GM12878 (cell line): ENCODE results near the gene FAM221B. TPM values are rescaled to one million over a fixed set of nuclear protein-coding genes. Genes with fewer than 3 reads are reported as not detected.

ENCODE experiments used
- ATAC-seq: fragments of 200-7000 bp; cut with Tn5 transposase; 3 replicates; pipeline ENCODE4 v1.9.1; 2020; ENCODE audit warnings: mild to moderate bottlenecking, moderate library complexity
- BruUV-seq: library from RNA; stranded (reverse); fragments of 400-500 nt; replicated peaks from 2 replicates; lab custom pipeline; 2021; lab: Mats Ljungman, UMichigan
- CTCF ChIA-PET: fragments of 300-600 bp; sonication (Branson Sonifier 250); formaldehyde crosslinking; extraction: SDS; loops from one replicate; lab custom pipeline; 2021; ENCODE audit warnings: inconsistent platforms; lab: Yijun Ruan, JAX
- POLR2A ChIA-PET: fragments of 350-600 bp; formaldehyde crosslinking; extraction: SDS; loops from one replicate; lab custom pipeline; 2021; ENCODE audit warnings: inconsistent platforms; lab: Charles Lee
- RAD21 ChIA-PET: fragments of 300-600 bp; sonication (Branson Sonifier 250); formaldehyde crosslinking; loops from one replicate; lab custom pipeline; 2023; ENCODE audit warnings: antibody characterized with exemption; ENCODE audit not compliant: unreplicated experiment; lab: Charles Lee
- SMC1A ChIA-PET: fragments of 300-600 bp; sonication (Branson Sonifier 250); formaldehyde crosslinking; loops from one replicate; lab custom pipeline; 2023; ENCODE audit not compliant: unreplicated experiment, uncharacterized antibody; lab: Charles Lee
- DNase-seq: peaks from one replicate; pipeline ENCODE4 v3.0.0-alpha.2; 2011; ENCODE audit warnings: low read depth, low spot score
- FAIRE-seq: peaks from 3 replicates; lab custom pipeline; 2011; peaks lifted over from hg19 to GRCh38; lab: Jason Lieb, UNC
- H2AFZ ChIP-seq: 2 replicates; pipeline ENCODE4 v1.6.0; 2011; ENCODE audit warnings: low read depth, low read length, control low read depth; ENCODE audit not compliant: control insufficient read depth
- H3K27ac ChIP-seq: 2 replicates; pipeline ENCODE4 v1.5.1; 2011; ENCODE audit warnings: control low read depth; ENCODE audit not compliant: control insufficient read depth, insufficient read depth
- H3K27me3 ChIP-seq, 2 experiments: replicated peaks in 1 of 2; 2 replicates each; pipeline versions ENCODE4 v1.6.0 to v1.6.1; 2011; ENCODE audit warnings: low read length in 1 of 2; ENCODE audit not compliant: control insufficient read depth in 2 of 2, insufficient read depth in 2 of 2
- H3K36me3 ChIP-seq, 2 experiments: 2 replicates each; pipeline ENCODE4 v1.5.1; 2011; ENCODE audit warnings: low read length in 1 of 2; ENCODE audit not compliant: control insufficient read depth in 2 of 2, insufficient read depth in 2 of 2
- H3K4me1 ChIP-seq: 2 replicates; pipeline ENCODE4 v1.6.1; 2011; ENCODE audit warnings: mild to moderate bottlenecking, low read length, moderate library complexity, mixed read lengths; ENCODE audit not compliant: control insufficient read depth, insufficient read depth
- H3K4me2 ChIP-seq: 2 replicates; pipeline ENCODE4 v1.6.0; 2011; ENCODE audit warnings: control low read depth; ENCODE audit not compliant: control insufficient read depth, insufficient read depth
- H3K4me3 ChIP-seq: fragments of 200-600 bp; sonication (generic); 2 replicates; pipeline ENCODE4 v1.5.1; 2016
- H3K79me2 ChIP-seq: 2 replicates; pipeline ENCODE4 v1.6.0; 2011; ENCODE audit warnings: low read length; ENCODE audit not compliant: control insufficient read depth, insufficient read depth
- H3K9ac ChIP-seq: 2 replicates; pipeline ENCODE4 v1.8.0; 2011; ENCODE audit warnings: low read length, control low read depth, mixed read lengths; ENCODE audit not compliant: control insufficient read depth, insufficient read depth
- H3K9me3 ChIP-seq: replicated peaks from 3 replicates; pipeline ENCODE4 v1.5.1; 2011; ENCODE audit warnings: mild to moderate bottlenecking, low read length; ENCODE audit not compliant: control insufficient read depth, insufficient read depth
- H4K20me1 ChIP-seq: 2 replicates; pipeline ENCODE4 v1.6.0; 2011; ENCODE audit not compliant: control insufficient read depth, insufficient read depth
- ATF7 ChIP-seq: fragments of 450-650 bp; IDR thresholded peaks from 2 replicates; pipeline ENCODE4 v1.6.1; 2016; ENCODE audit warnings: low read depth, mild to moderate bottlenecking
- CREB1 ChIP-seq: IDR thresholded peaks from 2 replicates; pipeline ENCODE4 v1.6.1; 2012; ENCODE audit warnings: low read depth, mild to moderate bottlenecking, inconsistent platforms
- CTCF ChIP-seq, 3 experiments: IDR thresholded peaks in 2 of 3; conservative IDR thresholded peaks in 1 of 3; 2 replicates each; pipeline ENCODE4 v1.5.1; 2011; ENCODE audit warnings: low read depth in 3 of 3, low read length in 3 of 3, mild to moderate bottlenecking in 3 of 3, control low read depth in 2 of 3, moderate library complexity in 2 of 3, inconsistent platforms in 1 of 3, mixed read lengths in 1 of 3; ENCODE audit not compliant: control insufficient read depth in 2 of 3, insufficient read depth in 1 of 3; ENCODE audit errors: extremely low read depth in 1 of 3
- GABPA ChIP-seq: IDR thresholded peaks from 2 replicates; pipeline ENCODE4 v1.6.1; 2014; ENCODE audit warnings: antibody characterized with exemption, low read depth, mild to moderate bottlenecking, inconsistent platforms
- HDGF ChIP-seq: fragments of 450-650 bp; IDR thresholded peaks from 2 replicates; pipeline ENCODE4 v1.6.1; 2016; ENCODE audit warnings: antibody characterized with exemption
- NR2C1 ChIP-seq: fragments of 450-650 bp; IDR thresholded peaks from 2 replicates; pipeline ENCODE4 v1.6.1; 2017; ENCODE audit warnings: antibody characterized with exemption, mild to moderate bottlenecking, moderate library complexity
- NR2F1 ChIP-seq: fragments of 450-650 bp; conservative IDR thresholded peaks from 2 replicates; pipeline ENCODE4 v1.6.1; 2017; ENCODE audit warnings: mild to moderate bottlenecking
- PBX3 ChIP-seq: IDR thresholded peaks from 2 replicates; pipeline ENCODE4 v1.6.1; 2011; ENCODE audit warnings: mild to moderate bottlenecking, low read depth, low read length, moderate library complexity; ENCODE audit not compliant: insufficient replicate concordance
- SMARCA5 ChIP-seq: fragments of 450-650 bp; IDR thresholded peaks from 2 replicates; pipeline ENCODE4 v1.6.1; 2017; ENCODE audit warnings: mild to moderate bottlenecking
- SMC3 ChIP-seq: IDR thresholded peaks from 2 replicates; pipeline ENCODE4 v1.6.1; 2011; ENCODE audit warnings: low read length, improper control_type of control experiment, borderline replicate concordance
- TCF12 ChIP-seq: IDR thresholded peaks from 2 replicates; pipeline ENCODE4 v1.6.1; 2011; ENCODE audit warnings: low read depth, mild to moderate bottlenecking, low read length
- TCF3 ChIP-seq: IDR thresholded peaks from 2 replicates; pipeline ENCODE4 v1.6.1; 2012; ENCODE audit warnings: low read depth, mild to moderate bottlenecking, low read length, borderline replicate concordance; ENCODE audit not compliant: insufficient read depth
- ZNF217 ChIP-seq: fragments of 450-650 bp; IDR thresholded peaks from 2 replicates; pipeline ENCODE4 v1.6.1; 2017; ENCODE audit warnings: antibody characterized with exemption, mild to moderate bottlenecking
- WGBS: methylation state at CpG from one replicate; pipeline ENCODE4 v1.1.6; 2016; ENCODE audit warnings: low lambda C conversion rate; ENCODE audit not compliant: insufficient replicate concordance, insufficient coverage; ENCODE audit errors: missing lambda C conversion rate; 5-methylcytosine and 5-hydroxymethylcytosine counted together
- in situ Hi-C: fragments of 300-500 bp; cut with MboI; formaldehyde crosslinking; loops from 9 replicates; pipeline ENCODE4 v1.14.3; 2018; ENCODE audit warnings: mixed read lengths
- intact Hi-C: fragments of 100-400 bp; cut with micrococcal nuclease; formaldehyde crosslinking; loops from one replicate; pipeline ENCODE4 v1.14.2; 2022; ENCODE audit not compliant: unreplicated experiment
- polyA plus RNA-seq, 11 experiments: library from polyadenylated mRNA; depleted of rRNA in 4 of 11; unstranded in 6 of 11; stranded (reverse) in 5 of 11; fragments of >200 nt; fragmentation: Nextera tagmentation in 4 of 11; fragmentation: Illumina TruSeq in 1 of 11; extraction: Ambion mirVana in 4 of 11; extraction: Trizol in 1 of 11; gene quantifications; 1 replicate in 1 of 11; 2 replicates in 10 of 11; pipeline versions ENCODE4 v1.2.1 to v1.2.3, GENCODE V29; 2011 to 2016; ENCODE audit warnings: inconsistent platforms in 2 of 11, missing spikeins in 2 of 11, low read depth in 1 of 11
- total RNA-seq, 4 experiments: library from RNA; depleted of rRNA in 3 of 4; stranded (reverse); fragments of >200 nt in 3 of 4; fragmentation: Illumina TruSeq in 1 of 4; extraction: Trizol in 1 of 4; gene quantifications; 2 replicates each; pipeline versions ENCODE4 v1.2.1 to v1.2.3, GENCODE V29; 2013 to 2021
- TF ChIP-seq, protein P1 (sequence below): fragments of 450-650 bp; IDR thresholded peaks from 2 replicates; pipeline ENCODE4 v1.6.1; 2017; ENCODE audit warnings: antibody characterized with exemption, mild to moderate bottlenecking, moderate library complexity

FAM221B gene
- total and polyA plus RNA-seq, 10 of the 15 experiments (the other 5 are each of a cell fraction or from before 2014, with no cell fraction given), result 0.02 to 0.12 (median 0.04) TPM; not detected in 5

DNA sequence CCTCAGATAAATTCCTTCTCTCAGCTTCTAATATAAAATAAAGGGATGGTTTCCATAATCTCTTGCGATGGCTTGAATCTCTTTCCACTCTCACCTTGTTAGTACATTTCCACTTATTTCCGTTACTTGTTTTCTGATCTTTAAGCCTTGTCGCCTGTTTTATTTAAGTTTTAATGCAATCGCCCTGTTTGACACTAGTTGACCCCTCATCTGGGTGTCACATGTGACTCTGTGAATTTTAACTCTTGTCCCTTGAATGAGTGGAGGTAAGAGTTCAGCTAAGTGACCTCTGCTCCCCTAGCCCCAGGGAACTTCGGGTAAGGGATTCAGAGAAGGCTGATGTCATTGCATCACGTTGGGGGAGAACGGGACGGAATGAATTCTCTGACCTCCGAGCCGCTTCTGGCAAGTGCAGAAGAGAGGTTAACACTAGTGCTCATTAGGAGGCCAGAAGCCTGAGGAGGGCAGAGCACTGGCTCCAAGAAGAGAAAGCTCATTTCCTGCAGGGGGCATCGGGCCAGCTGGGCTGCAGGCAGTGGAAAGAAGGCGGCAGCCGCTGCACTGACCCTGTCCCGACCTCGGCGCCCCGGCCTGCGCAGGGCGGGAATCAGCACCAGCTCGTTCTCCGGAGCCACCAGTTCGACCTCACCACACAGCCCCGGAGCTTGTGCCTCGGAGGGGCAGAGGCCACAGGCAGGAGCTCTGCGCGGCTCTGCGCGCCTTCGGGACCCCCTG lies 14.3 kb downstream of the FAM221B start:
- H3K4me1 ChIP-seq, result peaks cover 33% of the 10 kb centered on the region
- H4K20me1 ChIP-seq, result no peaks in the 10 kb centered on the region
- H3K4me3 ChIP-seq, result peak overlapping the region; percentile 79
- ChIA-PET CTCF (interaction anchor here (0.8 to 4.8 kb wide), 22 partner anchors 9 to 376 kb away, joined by 3 to 51 read pairs (median 6); partner anchors contain the start of genes CLTA, CREB3, FAM221B and GBA2), POLR2A (interaction anchor here (0.6 to 2.5 kb wide), 21 partner anchors 8 to 197 kb away, joined by 3 to 10 read pairs (median 5); partner anchors contain the start of genes ARHGEF39, CCDC107, CREB3 and FAM221B), RAD21 (interaction anchor here (0.6 to 1.9 kb wide), 13 partner anchors 12 to 182 kb away, joined by 3 to 9 read pairs (median 4); partner anchors contain the start of genes GBA2 and RGP1), SMC1A (interaction anchor here (0.8 to 3.9 kb wide), 12 partner anchors 13 to 168 kb away, joined by 3 to 26 read pairs (median 4); partner anchors contain the start of genes ARHGEF39, CCDC107, CREB3 and FAM221B)
- DNase-seq (no peak), FAIRE-seq (no peak), ATAC-seq (peak; percentile 60)
- no peaks in the 10 kb centered on the region; a peak in 1 of 4 replicates for H3K27me3 ChIP-seq
- peak overlapping the region; percentile 88 for H3K4me2 ChIP-seq
- peak overlapping the region; percentile 70 for H2AFZ ChIP-seq
- H3K79me2 ChIP-seq, result peaks cover 3% of the 10 kb centered on the region
- H3K27ac ChIP-seq, result peak overlapping the region; percentile 75
- H3K9me3 ChIP-seq, result no peaks in the 10 kb centered on the region
- 5% methylated on average over 29 of the region's 29 CpGs for WGBS
- H3K36me3 ChIP-seq, result peaks cover 0 to 2% of the 10 kb centered on the region in 2 experiments; a peak in 1 of 4 replicates
- intact Hi-C loops, result loop anchor here (2.0 to 10.0 kb wide), 3 partner anchors 23 to 699 kb away; partner anchors contain the start of genes ATOSB, NPR2 and TESK1
- H3K9ac ChIP-seq, result peak overlapping the region; percentile 82
- BruUV-seq, result TSS peak; percentile 82
- in situ Hi-C loops, result loop anchor here (10.0 kb wide), 1 partner anchor 709 kb away; the partner anchor contains the start of gene STOML2
- TF ChIP-seq SMARCA5 (0 out of 2 replicates have a peak, but pooled peaks have one; percentile 77), SMC3 (0 out of 2 replicates have a peak, but pooled peaks have one; percentile 11), GABPA (0 out of 2 replicates have a peak, but pooled peaks have one; percentile 2), PBX3 (no peak), NR2F1 (peak; percentile 86; the same call in 1 of the 2 replicates), HDGF (no peak), ATF7 (peak; percentile 54), CREB1 (peak; percentile 15), TCF3 (peak; percentile 65; the same call in 1 of the 2 replicates), TCF12 (peak; percentile 70), ZNF217 (peak; percentile 43; the same call in 1 of the 2 replicates), NR2C1 (peak; percentile 79), CTCF (IDR thresholded peaks at IDR 0.05 in 2 of 3, conservative IDR thresholded peaks at IDR 0.05 in 1 of 3; ENCODE audit: control insufficient read depth in 2 of 3, extremely low read depth in 1 of 3, insufficient read depth in 1 of 3, low read depth in 3 of 3, low read length in 3 of 3) (peak; percentile 26 to 36 (median 35); a peak in 5 of 6 replicates)
- TF ChIP-seq, protein P1, sequence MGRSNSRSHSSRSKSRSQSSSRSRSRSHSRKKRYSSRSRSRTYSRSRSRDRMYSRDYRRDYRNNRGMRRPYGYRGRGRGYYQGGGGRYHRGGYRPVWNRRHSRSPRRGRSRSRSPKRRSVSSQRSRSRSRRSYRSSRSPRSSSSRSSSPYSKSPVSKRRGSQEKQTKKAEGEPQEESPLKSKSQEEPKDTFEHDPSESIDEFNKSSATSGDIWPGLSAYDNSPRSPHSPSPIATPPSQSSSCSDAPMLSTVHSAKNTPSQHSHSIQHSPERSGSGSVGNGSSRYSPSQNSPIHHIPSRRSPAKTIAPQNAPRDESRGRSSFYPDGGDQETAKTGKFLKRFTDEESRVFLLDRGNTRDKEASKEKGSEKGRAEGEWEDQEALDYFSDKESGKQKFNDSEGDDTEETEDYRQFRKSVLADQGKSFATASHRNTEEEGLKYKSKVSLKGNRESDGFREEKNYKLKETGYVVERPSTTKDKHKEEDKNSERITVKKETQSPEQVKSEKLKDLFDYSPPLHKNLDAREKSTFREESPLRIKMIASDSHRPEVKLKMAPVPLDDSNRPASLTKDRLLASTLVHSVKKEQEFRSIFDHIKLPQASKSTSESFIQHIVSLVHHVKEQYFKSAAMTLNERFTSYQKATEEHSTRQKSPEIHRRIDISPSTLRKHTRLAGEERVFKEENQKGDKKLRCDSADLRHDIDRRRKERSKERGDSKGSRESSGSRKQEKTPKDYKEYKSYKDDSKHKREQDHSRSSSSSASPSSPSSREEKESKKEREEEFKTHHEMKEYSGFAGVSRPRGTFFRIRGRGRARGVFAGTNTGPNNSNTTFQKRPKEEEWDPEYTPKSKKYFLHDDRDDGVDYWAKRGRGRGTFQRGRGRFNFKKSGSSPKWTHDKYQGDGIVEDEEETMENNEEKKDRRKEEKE, result no peak
